Osteoblast (primary cell): ENCODE data around the gene PLPP4. TPM values are rescaled to one million over a fixed set of nuclear protein-coding genes. Genes with fewer than 3 reads are reported as not detected.

Source experiments
- DNase-seq: peaks from one replicate; pipeline ENCODE4 v3.0.0; 2011; ENCODE audit warnings: low spot score, mixed read lengths; ENCODE audit not compliant: insufficient read length; ENCODE audit errors: missing footprints
- H2AFZ ChIP-seq: 2 replicates; pipeline ENCODE4 v1.6.0; 2011; ENCODE audit warnings: mild to moderate bottlenecking, low read length
- H3K27ac ChIP-seq: 2 replicates; pipeline ENCODE4 v1.5.1; 2011; ENCODE audit warnings: mild to moderate bottlenecking, low read depth, low read length, moderate library complexity
- H3K27me3 ChIP-seq: 2 replicates; pipeline ENCODE4 v1.6.0; 2012; ENCODE audit warnings: mild to moderate bottlenecking, control low read depth, inconsistent platforms, low read length, moderate library complexity; ENCODE audit not compliant: insufficient read depth
- H3K36me3 ChIP-seq: 2 replicates; pipeline ENCODE4 v1.5.1; 2011; ENCODE audit warnings: mild to moderate bottlenecking, low read length, control low read depth, moderate library complexity; ENCODE audit not compliant: insufficient read depth
- H3K4me1 ChIP-seq: 2 replicates; pipeline ENCODE4 v1.5.1; 2011; ENCODE audit warnings: mild to moderate bottlenecking, low read length, control low read depth, moderate library complexity; ENCODE audit not compliant: insufficient read depth
- H3K4me2 ChIP-seq: 2 replicates; pipeline ENCODE4 v1.6.0; 2011; ENCODE audit warnings: mild to moderate bottlenecking, low read length; ENCODE audit not compliant: insufficient read depth
- H3K4me3 ChIP-seq: fragments of 200-600 bp; sonication (generic); 3 replicates; pipeline ENCODE4 v1.5.1; 2012; ENCODE audit warnings: mild to moderate bottlenecking, low read length, inconsistent platforms; ENCODE audit not compliant: insufficient read depth
- H3K79me2 ChIP-seq: 2 replicates; pipeline ENCODE4 v1.6.0; 2012; ENCODE audit warnings: mild to moderate bottlenecking, low read length, control low read depth, inconsistent platforms; ENCODE audit not compliant: insufficient read depth
- H3K9me3 ChIP-seq: 2 replicates; pipeline ENCODE4 v1.5.1; 2011; ENCODE audit warnings: low read depth, low read length, control low read depth
- H4K20me1 ChIP-seq: 2 replicates; pipeline ENCODE4 v1.6.0; 2012; ENCODE audit warnings: mild to moderate bottlenecking, low read length, control low read depth; ENCODE audit not compliant: insufficient read depth
- CTCF ChIP-seq: IDR thresholded peaks from 2 replicates; pipeline ENCODE4 v1.5.1; 2011; ENCODE audit warnings: mild to moderate bottlenecking, low read depth, low read length, moderate library complexity; ENCODE audit errors: extremely low read depth
- total RNA-seq: library from RNA; depleted of rRNA; stranded (reverse); fragments of >200 nt; gene quantifications from 2 replicates; pipeline ENCODE4 v1.2.3, GENCODE V29; 2012

PLPP4 gene
- total RNA-seq, 1 donor: 8.0 TPM

GRCh38 chr10:120490288-120490687 is 33.3 kb downstream of the PLPP4 start:
- Histone ChIP-seq H3K9me3 (no peaks in the 10 kb centered on the region), H2AFZ (no peak overlapping the region), H3K27me3 (no peaks in the 10 kb centered on the region), H4K20me1 (no peaks in the 10 kb centered on the region), H3K27ac (no peak overlapping the region), H3K36me3 (no peaks in the 10 kb centered on the region), H3K4me3 (no peak overlapping the region), H3K4me2 (no peak overlapping the region), H3K4me1 (no peaks in the 10 kb centered on the region), H3K79me2 (no peaks in the 10 kb centered on the region)
- no peak for DNase-seq
- no peak for TF ChIP-seq CTCF

- Histone ChIP-seq H3K9me3 (no peaks in the 10 kb centered on the region), H2AFZ (no peak overlapping the region), H4K20me1 (no peaks in the 10 kb centered on the region), H3K4me3 (no peak overlapping the region), H3K36me3 (no peaks in the 10 kb centered on the region), H3K4me2 (no peak overlapping the region), H3K4me1 (no peaks in the 10 kb centered on the region), H3K79me2 (no peaks in the 10 kb centered on the region), H3K27me3 (no peaks in the 10 kb centered on the region), H3K27ac (no peak overlapping the region)
- TF ChIP-seq CTCF: no peak
- no peak for DNase-seq
Observed at GRCh38 chr10:120492346-120492745, 35.3 kb downstream of the PLPP4 start.

GRCh38 chr10:120493411-120494312 is 36.6 kb downstream of the PLPP4 start:
- Histone ChIP-seq H3K27me3 (no peaks in the 10 kb centered on the region), H4K20me1 (no peaks in the 10 kb centered on the region), H3K9me3 (no peaks in the 10 kb centered on the region), H3K36me3 (no peaks in the 10 kb centered on the region), H3K4me3 (no peak overlapping the region), H2AFZ (no peak overlapping the region), H3K4me2 (no peak overlapping the region), H3K79me2 (no peaks in the 10 kb centered on the region), H3K27ac (no peak overlapping the region), H3K4me1 (no peaks in the 10 kb centered on the region)
- no peak for TF ChIP-seq CTCF
- no peak for DNase-seq

GRCh38 chr10:120494313-120494710 is 37.3 kb downstream of the PLPP4 start:
- no peak for TF ChIP-seq CTCF
- Histone ChIP-seq H2AFZ (no peak overlapping the region), H4K20me1 (no peaks in the 10 kb centered on the region), H3K9me3 (no peaks in the 10 kb centered on the region), H3K36me3 (no peaks in the 10 kb centered on the region), H3K27ac (no peak overlapping the region), H3K4me3 (no peak overlapping the region), H3K4me2 (no peak overlapping the region), H3K79me2 (no peaks in the 10 kb centered on the region), H3K27me3 (no peaks in the 10 kb centered on the region), H3K4me1 (no peaks in the 10 kb centered on the region)
- DNase-seq: no peak
